Activated CD4-positive, alpha-beta T cell treated with anti-CD3 and anti-CD28 coated beads for 1 hour (primary cell): Measurements from ENCODE around the gene NTPCR.

Experiments
- DNase-seq: peaks from one replicate; pipeline ENCODE4 v3.0.0-alpha.2; 2020

The NTPCR gene

DNA sequence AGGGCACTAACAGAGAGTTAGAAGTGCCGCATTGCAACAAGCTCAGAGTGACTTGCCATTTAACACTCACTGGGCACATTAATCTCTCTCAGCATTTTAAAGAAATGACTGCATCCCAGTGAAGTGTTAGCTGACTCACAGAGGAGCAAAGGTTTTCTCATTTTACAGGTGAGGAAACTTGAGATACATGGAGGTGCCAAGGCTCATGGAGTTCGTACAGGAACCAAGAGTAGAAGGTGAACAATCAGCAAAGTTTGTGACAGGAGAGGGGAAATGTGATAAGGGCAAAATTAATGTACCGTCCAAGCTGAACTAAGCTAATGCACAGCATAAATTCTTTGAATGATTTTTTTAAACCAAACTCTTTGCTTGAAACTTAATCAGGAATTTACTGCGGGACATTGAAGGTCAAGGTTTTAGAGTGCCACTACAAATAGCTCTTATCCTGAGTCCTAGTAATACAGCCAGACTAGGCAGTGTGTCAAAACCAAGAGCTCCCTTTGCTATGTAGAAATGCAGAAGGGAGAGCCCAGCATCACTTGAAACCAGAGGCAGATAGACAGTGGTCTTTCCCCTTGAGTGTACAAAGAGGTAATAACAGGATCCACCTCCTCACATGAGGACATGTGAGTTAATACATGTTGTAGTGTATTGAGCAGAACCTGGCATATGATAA, 22.4 kb upstream of the NTPCR start:
- DNase-seq: no peak

- no peak for DNase-seq
Measured at GRCh38 chr1:232932486-232933425, 17.7 kb upstream of the NTPCR start.

DNA sequence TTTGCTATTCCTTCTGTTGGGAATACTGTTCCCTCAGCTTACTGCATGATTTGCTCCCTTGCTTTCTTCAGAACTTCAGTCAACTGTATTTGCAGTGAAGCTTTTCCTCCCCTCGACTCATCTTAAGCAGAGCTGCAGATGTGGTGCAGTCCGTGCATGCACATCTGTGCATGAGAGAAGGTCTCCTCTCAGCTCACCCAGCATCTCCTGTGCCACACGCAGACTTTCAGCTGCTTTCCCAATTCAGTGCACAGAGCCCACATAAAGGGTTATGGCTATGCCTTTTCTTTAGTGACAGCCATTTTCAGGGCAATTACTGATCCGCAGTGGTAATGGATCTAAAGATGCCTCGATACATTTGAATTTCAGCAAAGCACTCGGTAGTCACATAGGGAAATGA, 13.5 kb upstream of the NTPCR start:
- DNase-seq: no peak

DNA sequence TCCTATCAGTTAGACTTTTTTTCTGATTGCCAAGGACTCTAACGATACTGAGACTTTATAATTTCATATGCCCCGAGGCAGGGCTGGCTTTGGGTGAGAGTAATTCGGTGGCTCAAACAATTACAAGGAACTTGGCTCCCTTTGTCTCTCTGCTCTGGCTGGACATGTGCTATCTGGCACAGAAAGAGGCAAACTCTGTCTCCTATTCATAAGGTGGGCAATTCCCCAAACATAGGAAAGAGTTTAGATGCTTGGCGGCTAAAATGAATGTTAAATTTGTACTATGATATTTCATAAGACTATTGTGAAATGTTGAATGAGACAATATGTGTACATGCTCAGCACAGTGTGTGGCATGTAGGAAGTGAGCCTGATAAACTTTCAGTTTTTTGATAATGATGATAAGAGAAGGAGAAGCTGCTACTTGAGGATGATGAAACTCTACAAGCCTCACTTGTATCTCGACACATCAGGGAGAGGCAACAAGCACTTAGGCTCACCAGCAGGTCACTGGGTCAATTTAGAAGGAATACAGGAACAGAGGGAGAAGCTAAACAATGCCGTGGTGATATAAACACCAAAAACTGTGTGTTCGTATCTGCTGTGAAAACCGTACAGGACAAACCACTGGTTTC, 12.6 kb upstream of the NTPCR start:
- no peak for DNase-seq

- no peak for DNase-seq
Measured at GRCh38 chr1:232938926-232939325, 11.5 kb upstream of the NTPCR start.

DNA sequence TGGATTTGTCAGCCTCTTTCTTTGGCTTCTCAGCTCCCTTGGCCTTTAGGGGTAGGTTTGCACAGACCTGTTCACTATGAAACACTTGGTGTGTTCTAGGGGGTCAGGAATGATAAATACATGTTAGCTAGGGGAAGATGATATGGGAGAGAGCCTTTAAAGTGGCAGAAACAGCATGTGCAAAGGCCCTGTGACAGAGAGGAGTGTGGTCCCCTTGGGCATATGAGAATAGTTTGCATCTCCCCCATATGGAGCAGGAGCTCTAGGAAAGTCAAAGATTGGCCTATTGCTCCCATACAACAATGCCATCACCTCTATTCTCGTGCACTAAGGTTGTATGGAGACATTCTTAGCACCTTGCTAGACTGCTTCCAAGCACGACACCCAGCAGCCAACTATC, 10.7 kb upstream of the NTPCR start:
- no peak for DNase-seq

DNA sequence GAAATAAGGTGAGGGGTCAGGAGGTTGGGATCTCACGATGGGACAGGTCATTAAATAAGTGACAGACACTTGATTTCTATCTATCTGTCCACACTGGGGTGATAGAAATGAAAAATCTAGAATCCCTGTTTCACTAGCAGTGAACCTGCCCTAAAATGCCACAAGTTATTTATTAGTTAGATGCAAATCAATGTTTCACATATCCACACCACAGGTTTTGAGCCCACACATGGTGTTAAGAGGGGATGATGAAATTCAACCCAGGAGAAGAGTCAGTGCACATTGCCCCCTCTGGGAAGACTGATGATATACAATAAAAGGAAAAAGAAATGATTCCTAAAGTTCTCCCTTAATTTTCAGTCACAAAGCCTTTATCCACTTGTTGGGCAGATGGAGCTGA, 10.1 kb upstream of the NTPCR start:
- no peak for DNase-seq

- DNase-seq: no peak
Measured at GRCh38 chr1:232942413-232943294, 7.8 kb upstream of the NTPCR start.

DNA sequence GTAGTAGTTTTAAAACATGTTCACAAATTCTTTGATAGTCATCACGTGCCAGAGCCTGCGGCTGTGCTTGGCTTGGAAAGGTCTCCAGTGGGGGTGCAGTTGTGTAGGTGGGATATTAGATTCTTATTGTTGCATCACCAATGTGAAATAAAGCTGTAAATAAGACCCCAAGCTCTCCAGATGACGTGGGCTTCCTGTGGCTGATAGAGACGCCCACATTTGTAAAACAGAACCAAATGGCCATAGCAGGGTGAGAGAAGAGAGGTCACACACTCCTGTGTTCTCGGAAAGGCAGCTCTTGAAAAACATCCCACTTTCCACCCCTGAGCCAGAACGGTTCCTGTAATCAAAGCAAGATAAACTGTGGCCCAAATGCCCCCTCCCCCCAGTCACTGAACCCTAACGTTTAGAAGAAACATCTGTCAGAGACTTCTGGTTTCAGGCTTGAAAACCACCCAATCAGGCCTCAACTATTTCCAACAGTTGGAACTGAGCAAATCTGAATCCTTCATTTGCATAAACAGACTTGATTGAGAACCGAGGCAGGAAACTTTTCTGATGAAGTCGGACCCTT, 6.6 kb upstream of the NTPCR start:
- DNase-seq: no peak

DNA sequence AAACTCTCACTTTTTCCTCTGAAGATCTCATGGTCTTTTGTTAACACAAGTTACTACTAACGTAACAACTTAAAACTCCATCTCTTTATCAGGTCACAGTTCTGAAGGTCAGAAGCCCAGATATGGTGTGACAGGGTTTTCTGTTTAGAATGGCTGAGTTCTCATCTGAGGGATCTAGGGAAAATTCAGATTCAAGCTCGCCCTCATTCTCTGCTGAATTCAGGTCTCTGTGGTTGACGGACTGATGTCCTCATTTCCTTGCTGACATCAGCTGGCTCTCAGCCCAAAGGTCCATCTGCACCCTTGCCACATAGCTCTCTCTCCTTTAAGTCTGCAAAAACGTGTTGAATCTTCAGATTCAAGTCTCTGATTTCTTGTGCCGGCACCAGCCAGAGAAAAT, 6.1 kb upstream of the NTPCR start:
- DNase-seq: no peak

DNA sequence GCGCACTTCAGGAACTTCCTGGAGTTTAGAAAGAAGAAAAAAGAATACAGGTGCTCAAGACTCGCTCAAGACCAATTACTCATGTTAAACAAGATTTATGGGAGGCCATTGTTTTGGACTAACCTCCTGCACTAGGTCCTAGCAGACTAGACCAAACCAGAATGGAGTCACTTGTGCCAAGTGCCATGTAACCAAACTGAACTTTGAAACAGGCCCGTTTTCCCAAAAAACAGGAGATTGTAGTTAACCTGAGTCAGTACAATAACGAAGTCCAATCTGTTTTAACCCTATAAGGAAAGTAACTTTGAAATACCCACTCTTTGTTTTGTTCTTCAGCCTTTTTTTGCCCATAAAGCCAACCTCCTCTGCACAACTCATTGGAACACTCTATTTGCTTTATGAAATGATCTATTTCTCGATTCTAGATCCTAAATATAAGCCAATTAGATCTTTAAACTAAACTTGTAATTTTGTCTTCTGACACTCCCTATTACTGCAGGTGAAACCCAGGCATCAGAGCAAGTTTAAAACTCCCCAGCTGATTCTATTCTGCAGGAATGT, 695 bp upstream of the NTPCR start:
- no peak for DNase-seq

GRCh38 chr1:232951180-232951579, 769 bp downstream of the NTPCR start:
- no peak for DNase-seq

- DNase-seq: no peak
Measured at GRCh38 chr1:232951605-232952004, 1.2 kb downstream of the NTPCR start.

- DNase-seq: no peak
Measured at GRCh38 chr1:232952514-232953499, 2.4 kb downstream of the NTPCR start.

- no peak for DNase-seq
Measured at GRCh38 chr1:232954594-232955365, 4.4 kb downstream of the NTPCR start.

DNA sequence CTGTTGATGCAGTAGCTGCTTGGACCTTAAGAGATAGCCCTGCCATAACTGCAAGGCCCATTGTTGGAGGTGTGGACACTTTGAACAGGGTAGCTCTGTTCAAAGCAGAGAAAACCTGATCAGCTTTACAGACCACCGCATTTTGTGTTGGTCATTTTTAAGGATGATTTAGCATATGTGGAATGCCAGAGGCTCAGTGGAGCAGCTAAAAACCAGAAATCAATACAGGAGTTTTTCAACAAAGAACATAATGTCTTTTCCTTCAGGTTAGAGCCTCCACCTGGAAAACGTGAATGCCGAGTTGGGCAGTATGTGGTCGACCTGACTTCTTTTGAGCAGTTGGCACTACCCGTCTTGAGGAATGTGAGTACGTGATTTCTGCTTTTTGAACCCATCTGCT, 5.7 kb downstream of the NTPCR start:
- DNase-seq: no peak

DNA sequence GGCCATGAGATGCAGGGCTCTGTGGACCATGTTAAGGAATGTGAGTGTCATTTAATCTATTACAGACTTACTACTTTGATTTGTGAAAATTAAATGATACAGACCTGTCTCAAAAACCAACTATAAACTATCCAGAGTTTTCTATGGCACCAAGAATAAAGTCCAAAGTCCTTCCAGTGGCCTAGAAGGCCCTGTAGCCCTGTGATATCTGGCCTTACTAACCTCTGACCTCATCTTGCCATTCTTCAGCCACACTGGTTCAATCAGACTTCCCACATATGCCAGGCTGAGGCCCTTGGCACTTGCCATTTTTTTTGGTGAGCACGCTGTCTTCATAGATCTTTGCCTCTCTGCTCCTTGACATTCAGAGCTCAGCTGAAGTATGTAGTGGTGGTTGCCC, 7.7 kb downstream of the NTPCR start:
- DNase-seq: no peak

DNA sequence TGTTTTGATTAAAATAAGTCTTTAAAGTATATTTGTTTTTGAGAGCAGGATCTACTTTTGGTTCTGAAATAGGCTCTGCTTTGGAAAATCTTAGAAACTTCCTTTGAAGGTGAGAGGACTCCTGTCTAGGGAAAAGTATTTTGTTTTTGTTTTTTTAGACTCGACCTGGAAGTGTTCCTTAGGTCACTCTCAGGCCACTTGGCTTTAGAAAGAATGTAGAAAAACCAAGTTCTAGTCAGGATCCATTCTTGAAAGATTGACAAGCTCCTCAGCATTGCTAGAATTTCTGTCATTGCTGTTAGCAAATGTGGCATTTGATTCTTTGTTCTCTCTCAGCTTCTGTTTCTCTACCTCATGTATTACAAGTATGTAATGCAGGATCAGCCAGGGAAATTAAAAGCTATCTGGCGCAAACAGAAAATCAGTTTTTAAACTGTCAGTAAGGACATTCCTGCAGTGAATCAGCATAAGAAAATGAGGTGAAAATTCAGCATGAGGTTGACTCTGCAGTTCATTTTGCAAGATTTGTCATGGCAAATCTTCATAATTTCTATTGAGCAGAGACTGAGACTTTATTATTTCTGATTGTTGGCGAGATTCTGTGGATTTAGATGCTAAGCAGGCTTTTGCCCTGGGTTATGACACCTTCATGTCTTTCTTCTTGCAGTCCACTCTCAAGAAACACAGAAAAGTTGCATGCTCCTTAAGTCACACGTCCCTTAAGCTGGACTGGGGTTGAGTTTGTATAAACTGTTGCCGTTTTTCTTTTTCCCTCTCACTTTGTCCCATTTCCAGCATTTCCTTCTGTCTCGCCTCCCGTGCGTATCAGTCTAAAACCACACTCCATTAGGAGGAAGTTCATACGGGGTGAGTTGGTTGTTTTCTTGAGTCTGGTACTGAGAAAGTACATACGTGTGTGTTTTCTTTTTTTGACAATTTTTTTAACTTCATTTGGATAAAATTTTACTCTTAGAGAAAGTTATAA, 12.6 kb downstream of the NTPCR start:
- DNase-seq: no peak

GRCh38 chr1:232964601-232965000, 14.2 kb downstream of the NTPCR start:
- no peak for DNase-seq
